Measurements from ENCODE around the gene UBL4B. TPM values are rescaled to one million over a fixed set of nuclear protein-coding genes. Genes with fewer than 3 reads are reported as not detected.

UBL4B gene
- total RNA-seq, 2 experiments from 2014 or later: not detected

DNA sequence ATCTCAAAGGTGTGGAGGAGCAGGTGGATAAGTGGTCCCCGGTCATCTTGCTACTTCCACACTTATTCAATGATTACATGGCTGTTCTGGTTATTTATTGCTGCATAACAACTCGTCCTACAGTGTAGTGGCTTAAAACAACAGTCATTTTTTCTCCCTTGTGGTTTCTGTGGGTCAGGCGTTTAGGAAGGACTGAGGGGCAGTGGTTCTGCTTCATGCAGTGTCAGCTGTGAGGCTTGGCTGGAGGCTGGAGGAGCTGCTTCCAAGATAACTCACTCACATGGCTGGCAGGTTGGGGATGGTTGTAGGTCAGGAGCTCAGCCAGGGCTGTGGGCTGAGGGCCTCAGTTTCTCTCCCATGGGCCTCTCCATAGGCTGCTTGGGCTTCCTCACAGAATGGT, 32.1 kb downstream of the UBL4B start:
- H3K4me3 Mint-ChIP-seq: no peak overlapping the region
- no peak overlapping the region for H3K27ac Mint-ChIP-seq
- CTCF ChIA-PET: no interaction called here
- TF ChIP-seq, protein P1, sequence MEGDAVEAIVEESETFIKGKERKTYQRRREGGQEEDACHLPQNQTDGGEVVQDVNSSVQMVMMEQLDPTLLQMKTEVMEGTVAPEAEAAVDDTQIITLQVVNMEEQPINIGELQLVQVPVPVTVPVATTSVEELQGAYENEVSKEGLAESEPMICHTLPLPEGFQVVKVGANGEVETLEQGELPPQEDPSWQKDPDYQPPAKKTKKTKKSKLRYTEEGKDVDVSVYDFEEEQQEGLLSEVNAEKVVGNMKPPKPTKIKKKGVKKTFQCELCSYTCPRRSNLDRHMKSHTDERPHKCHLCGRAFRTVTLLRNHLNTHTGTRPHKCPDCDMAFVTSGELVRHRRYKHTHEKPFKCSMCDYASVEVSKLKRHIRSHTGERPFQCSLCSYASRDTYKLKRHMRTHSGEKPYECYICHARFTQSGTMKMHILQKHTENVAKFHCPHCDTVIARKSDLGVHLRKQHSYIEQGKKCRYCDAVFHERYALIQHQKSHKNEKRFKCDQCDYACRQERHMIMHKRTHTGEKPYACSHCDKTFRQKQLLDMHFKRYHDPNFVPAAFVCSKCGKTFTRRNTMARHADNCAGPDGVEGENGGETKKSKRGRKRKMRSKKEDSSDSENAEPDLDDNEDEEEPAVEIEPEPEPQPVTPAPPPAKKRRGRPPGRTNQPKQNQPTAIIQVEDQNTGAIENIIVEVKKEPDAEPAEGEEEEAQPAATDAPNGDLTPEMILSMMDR (IDR thresholded peaks at IDR 0.05): no peak
- no peaks in the 10 kb centered on the region for H3K9me3 Mint-ChIP-seq
- ATAC-seq (no peak), DNase-seq (no peak)
- POLR2A ChIA-PET: no interaction called here
- H3K27me3 Mint-ChIP-seq: peaks cover 25% of the 10 kb centered on the region
- no peaks in the 10 kb centered on the region for H3K36me3 Mint-ChIP-seq (ENCODE audit: low read depth)
- intact Hi-C loops (cut with micrococcal nuclease): no loop called here
- no peaks in the 10 kb centered on the region for H3K4me1 Mint-ChIP-seq (ENCODE audit: low read depth)

DNA sequence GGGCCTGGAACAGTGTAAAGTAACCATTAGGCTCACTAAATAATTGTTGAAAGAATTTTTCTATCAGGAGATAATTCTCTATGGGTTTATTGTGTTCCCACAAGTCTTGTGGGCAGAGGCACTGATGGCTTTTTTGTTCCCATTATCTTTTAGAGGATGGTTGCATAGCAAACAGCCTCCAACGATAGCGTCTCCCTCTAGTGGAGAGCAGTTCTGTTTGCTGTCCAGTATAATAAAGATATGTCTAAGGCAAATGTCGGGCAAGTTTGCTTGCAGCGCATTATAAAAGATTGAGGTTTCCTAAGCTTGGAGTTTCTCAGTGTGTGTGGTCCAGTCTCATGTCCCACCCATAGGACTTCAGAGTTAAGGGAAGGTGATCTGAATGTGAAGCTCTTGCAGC, 36.7 kb downstream of the UBL4B start:
- H3K27me3 Mint-ChIP-seq: peaks cover 38% of the 10 kb centered on the region
- ChIA-PET CTCF (interaction anchor here (0.7 to 2.0 kb wide), 3 partner anchors 51 to 95 kb away, joined by 3 to 4 read pairs (median 4); no protein-coding TSS in a partner anchor), POLR2A (no interaction called here)

DNA sequence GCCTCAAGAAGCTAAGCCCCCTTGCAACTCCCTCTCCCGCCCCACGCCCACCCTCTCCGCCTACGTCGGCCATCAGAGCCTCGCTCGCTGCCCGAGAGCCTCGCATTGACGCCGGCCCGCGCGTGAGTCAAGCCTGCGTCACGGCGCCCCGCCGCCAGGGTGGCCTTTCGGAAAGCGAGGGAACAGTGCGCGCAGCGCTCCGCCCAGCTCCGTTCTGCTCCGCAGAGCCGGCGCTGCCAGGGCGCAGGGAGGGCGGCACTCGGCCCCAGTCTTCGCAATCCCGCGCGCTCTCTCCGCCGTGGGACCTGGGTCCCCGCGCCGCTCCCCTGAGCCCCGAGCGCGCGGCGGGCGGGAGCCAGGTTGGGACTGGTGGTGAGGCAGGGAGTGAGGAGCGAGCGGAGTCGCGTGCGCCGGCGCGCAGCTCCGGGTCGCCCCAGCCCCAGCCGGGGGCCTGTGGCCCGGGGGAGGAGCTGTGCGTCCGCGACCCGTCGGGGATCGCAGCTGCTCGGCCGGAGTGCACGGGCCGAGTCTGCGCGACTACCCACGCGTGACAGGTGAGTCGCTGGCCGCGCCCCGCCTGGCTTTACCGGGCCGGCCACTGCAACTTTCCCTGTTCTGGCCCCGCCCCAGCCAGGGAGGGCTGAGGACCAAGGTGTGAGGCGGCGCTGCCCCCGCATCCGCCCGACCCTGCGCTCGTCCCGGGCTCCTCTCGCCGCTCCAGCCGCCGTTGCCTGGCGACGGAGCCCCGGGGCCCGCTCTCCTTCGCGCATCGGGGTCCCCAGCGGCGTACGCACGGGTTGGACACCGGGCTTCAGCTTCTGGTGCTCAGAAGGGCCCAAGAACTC, 38.3 kb downstream of the UBL4B start, which contains the start of gene SLC6A17:
TSS of gene SLC6A17 (plus strand) at position 165 of the 845 bp plus-strand sequence. CDS start 16,436 bp downstream, outside the sequence.
- POLR2A ChIA-PET: interaction anchor here (0.8 kb wide), 1 partner anchor 26 kb away, joined by 3 read pairs; no protein-coding TSS in a partner anchor
- CTCF ChIA-PET: interaction anchor here (1.7 to 2.4 kb wide), 3 partner anchors 16 to 97 kb away, joined by 4 to 5 read pairs (median 5); no protein-coding TSS in a partner anchor

More for the DNA sequence above, 36.7 kb downstream of the UBL4B start:
- ATAC-seq (no peak), DNase-seq (no peak)
- peaks cover 3% of the 10 kb centered on the region for H3K4me1 Mint-ChIP-seq (ENCODE audit: low read depth)
- no peaks in the 10 kb centered on the region for H3K9me3 Mint-ChIP-seq
- TF ChIP-seq, protein P1 (IDR thresholded peaks at IDR 0.05): no peak
- H3K27ac Mint-ChIP-seq: no peak overlapping the region
- intact Hi-C loops (cut with micrococcal nuclease): no loop called here
- H3K4me3 Mint-ChIP-seq: no peak overlapping the region
- no peaks in the 10 kb centered on the region for H3K36me3 Mint-ChIP-seq (ENCODE audit: low read depth)

DNA sequence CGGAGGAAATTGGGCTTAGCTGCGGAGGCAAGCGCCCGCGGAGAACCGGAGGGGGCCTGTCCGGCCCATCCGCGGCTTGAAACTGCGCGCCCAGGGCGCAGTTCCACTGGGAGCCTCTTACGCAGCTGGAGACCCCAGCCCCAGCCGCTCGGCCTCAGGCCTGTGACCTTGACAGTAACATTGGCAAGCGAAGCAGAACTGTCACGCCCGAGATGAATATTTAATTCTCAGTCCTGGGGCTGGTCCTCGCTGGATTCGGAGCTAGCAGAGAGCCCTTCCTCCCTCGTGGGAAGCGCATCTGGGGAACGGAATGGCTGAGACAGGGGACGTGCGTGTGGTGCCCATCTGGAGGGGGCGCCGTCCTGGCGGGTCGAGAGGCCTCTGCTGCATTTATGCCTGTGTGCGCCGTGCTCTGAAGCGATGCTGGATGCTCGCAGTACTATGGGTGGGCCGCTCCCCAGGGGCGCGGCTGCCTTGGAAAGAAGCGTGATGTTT, 39.0 kb downstream of the UBL4B start:
- TF ChIP-seq, protein P1 (IDR thresholded peaks at IDR 0.05): no peak
- ATAC-seq: no peak

More for the DNA sequence above, 38.3 kb downstream of the UBL4B start, which contains the start of gene SLC6A17:
- no peak within 1 kb of the TSS for H3K4me3 Mint-ChIP-seq
- TF ChIP-seq, protein P1 (IDR thresholded peaks at IDR 0.05): no peak
- ATAC-seq: peak; percentile 88
- intact Hi-C loops (cut with micrococcal nuclease): no loop called here
- no peak within 1 kb of the TSS for H3K27ac Mint-ChIP-seq
- peak; percentile 69 for DNase-seq
- H3K4me1 Mint-ChIP-seq (ENCODE audit: low read depth): peaks cover 3% of the 10 kb centered on the region
- H3K27me3 Mint-ChIP-seq: peaks cover 45% of the 10 kb centered on the region
- H3K9me3 Mint-ChIP-seq: no peaks in the 10 kb centered on the region
- H3K36me3 Mint-ChIP-seq (ENCODE audit: low read depth): no peaks in the 10 kb centered on the region

More for the DNA sequence above, 39.0 kb downstream of the UBL4B start:
- no peak overlapping the region for H3K27ac Mint-ChIP-seq
- no peaks in the 10 kb centered on the region for H3K9me3 Mint-ChIP-seq
- ChIA-PET CTCF (interaction anchor here (1.7 to 2.4 kb wide), 3 partner anchors 17 to 97 kb away, joined by 5 to 7 read pairs (median 5); no protein-coding TSS in a partner anchor), POLR2A (interaction anchor here (0.8 kb wide), 1 partner anchor 26 kb away, joined by 3 read pairs; no protein-coding TSS in a partner anchor)
- H3K4me3 Mint-ChIP-seq: no peak overlapping the region
- H3K4me1 Mint-ChIP-seq (ENCODE audit: low read depth): peaks cover 3% of the 10 kb centered on the region
- intact Hi-C loops (cut with micrococcal nuclease): no loop called here
- no peaks in the 10 kb centered on the region for H3K36me3 Mint-ChIP-seq (ENCODE audit: low read depth)
- H3K27me3 Mint-ChIP-seq: peaks cover 49% of the 10 kb centered on the region
- DNase-seq: no peak
